ENCODE measurements around the gene CCR4.

Gene CCR4

DNA sequence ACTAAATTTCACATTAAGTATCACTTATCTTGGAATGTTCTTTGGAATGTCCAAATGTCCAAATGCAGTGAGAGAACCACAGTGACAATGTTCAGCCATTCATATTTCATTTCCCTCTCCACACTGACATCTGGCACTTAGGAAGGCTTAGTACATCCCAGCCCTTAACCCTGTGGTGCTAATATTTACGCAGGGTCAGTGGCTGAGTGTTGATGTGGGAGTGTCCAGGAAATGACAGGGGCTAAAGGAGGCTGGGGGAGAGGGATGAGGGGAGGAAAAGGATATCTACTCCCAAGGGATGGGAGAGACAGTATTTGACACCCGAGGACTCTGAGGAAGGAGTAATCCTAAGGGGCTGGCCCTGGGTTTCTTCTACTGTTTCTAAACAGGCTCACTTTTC, 14.1 kb upstream of the CCR4 start:
- ChIA-PET CTCF (interaction anchor here (1.3 kb wide), 1 partner anchor 203 kb away, joined by 4 read pairs; no protein-coding TSS in a partner anchor), POLR2A (no interaction called here)
- H3K36me3 ChIP-seq (ENCODE audit: control insufficient read depth in 2 of 2, insufficient read depth in 1 of 2, low read length in 2 of 2) = no peaks in the 10 kb centered on the region
- no peaks in the 10 kb centered on the region for H3K9me3 ChIP-seq (ENCODE audit: control insufficient read depth, insufficient read depth, low read depth, low read length)
- TF ChIP-seq ZNF664 (tag by site-specific recombination; IDR thresholded peaks at IDR 0.05) = no peak
- no peak for TF ChIP-seq ZNF529 (tag by site-specific recombination; IDR thresholded peaks at IDR 0.05; ENCODE audit: insufficient replicate concordance)
- TF ChIP-seq ZNF433 (tag by site-specific recombination; IDR thresholded peaks at IDR 0.05; ENCODE audit: low read depth) = no peak
- TF ChIP-seq ZNF274 (IDR thresholded peaks at IDR 0.05; ENCODE audit: low read length) = no peak
- TF ChIP-seq ZNF274 (tag by site-specific recombination; IDR thresholded peaks at IDR 0.05; ENCODE audit: borderline replicate concordance) = no peak
- no peak for TF ChIP-seq PATZ1 (tag by site-specific recombination; IDR thresholded peaks at IDR 0.05)
- TF ChIP-seq, protein P1, sequence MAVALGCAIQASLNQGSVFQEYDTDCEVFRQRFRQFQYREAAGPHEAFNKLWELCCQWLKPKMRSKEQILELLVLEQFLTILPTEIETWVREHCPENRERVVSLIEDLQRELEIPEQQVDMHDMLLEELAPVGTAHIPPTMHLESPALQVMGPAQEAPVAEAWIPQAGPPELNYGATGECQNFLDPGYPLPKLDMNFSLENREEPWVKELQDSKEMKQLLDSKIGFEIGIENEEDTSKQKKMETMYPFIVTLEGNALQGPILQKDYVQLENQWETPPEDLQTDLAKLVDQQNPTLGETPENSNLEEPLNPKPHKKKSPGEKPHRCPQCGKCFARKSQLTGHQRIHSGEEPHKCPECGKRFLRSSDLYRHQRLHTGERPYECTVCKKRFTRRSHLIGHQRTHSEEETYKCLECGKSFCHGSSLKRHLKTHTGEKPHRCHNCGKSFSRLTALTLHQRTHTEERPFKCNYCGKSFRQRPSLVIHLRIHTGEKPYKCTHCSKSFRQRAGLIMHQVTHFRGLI (tag by site-specific recombination; IDR thresholded peaks at IDR 0.05) = no peak
- TF ChIP-seq, protein P2, sequence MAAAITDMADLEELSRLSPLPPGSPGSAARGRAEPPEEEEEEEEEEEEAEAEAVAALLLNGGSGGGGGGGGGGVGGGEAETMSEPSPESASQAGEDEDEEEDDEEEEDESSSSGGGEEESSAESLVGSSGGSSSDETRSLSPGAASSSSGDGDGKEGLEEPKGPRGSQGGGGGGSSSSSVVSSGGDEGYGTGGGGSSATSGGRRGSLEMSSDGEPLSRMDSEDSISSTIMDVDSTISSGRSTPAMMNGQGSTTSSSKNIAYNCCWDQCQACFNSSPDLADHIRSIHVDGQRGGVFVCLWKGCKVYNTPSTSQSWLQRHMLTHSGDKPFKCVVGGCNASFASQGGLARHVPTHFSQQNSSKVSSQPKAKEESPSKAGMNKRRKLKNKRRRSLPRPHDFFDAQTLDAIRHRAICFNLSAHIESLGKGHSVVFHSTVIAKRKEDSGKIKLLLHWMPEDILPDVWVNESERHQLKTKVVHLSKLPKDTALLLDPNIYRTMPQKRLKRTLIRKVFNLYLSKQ (tag by site-specific recombination; IDR thresholded peaks at IDR 0.05; ENCODE audit: borderline replicate concordance) = no peak
- TF ChIP-seq ZBTB49 (tag by site-specific recombination; IDR thresholded peaks at IDR 0.05; ENCODE audit: low read depth) = no peak
- no peak for TF ChIP-seq ZNF155 (tag by site-specific recombination; IDR thresholded peaks at IDR 0.05)
- TF ChIP-seq, protein P3, sequence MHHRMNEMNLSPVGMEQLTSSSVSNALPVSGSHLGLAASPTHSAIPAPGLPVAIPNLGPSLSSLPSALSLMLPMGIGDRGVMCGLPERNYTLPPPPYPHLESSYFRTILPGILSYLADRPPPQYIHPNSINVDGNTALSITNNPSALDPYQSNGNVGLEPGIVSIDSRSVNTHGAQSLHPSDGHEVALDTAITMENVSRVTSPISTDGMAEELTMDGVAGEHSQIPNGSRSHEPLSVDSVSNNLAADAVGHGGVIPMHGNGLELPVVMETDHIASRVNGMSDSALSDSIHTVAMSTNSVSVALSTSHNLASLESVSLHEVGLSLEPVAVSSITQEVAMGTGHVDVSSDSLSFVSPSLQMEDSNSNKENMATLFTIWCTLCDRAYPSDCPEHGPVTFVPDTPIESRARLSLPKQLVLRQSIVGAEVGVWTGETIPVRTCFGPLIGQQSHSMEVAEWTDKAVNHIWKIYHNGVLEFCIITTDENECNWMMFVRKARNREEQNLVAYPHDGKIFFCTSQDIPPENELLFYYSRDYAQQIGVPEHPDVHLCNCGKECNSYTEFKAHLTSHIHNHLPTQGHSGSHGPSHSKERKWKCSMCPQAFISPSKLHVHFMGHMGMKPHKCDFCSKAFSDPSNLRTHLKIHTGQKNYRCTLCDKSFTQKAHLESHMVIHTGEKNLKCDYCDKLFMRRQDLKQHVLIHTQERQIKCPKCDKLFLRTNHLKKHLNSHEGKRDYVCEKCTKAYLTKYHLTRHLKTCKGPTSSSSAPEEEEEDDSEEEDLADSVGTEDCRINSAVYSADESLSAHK (tag by site-specific recombination; IDR thresholded peaks at IDR 0.05) = no peak
- no peak for TF ChIP-seq ZNF169 (tag by site-specific recombination; IDR thresholded peaks at IDR 0.05)
- no peak for TF ChIP-seq PRDM6 (tag by site-specific recombination; IDR thresholded peaks at IDR 0.05)
- no peak for TF ChIP-seq ZBTB26 (tag by site-specific recombination; optimal IDR thresholded peaks at IDR 0.05)
- TF ChIP-seq ZNF544 (tag by site-specific recombination; IDR thresholded peaks at IDR 0.05) = no peak
- no peak for TF ChIP-seq ZNF16 (tag by site-specific recombination; IDR thresholded peaks at IDR 0.05; ENCODE audit: low read depth)
- TF ChIP-seq ZNF510 (tag by site-specific recombination; IDR thresholded peaks at IDR 0.05; ENCODE audit: insufficient replicate concordance) = no peak
- TF ChIP-seq, protein P4, sequence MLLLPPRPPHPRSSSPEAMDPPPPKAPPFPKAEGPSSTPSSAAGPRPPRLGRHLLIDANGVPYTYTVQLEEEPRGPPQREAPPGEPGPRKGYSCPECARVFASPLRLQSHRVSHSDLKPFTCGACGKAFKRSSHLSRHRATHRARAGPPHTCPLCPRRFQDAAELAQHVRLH (tag by site-specific recombination; IDR thresholded peaks at IDR 0.05) = no peak
- TF ChIP-seq, protein P5, sequence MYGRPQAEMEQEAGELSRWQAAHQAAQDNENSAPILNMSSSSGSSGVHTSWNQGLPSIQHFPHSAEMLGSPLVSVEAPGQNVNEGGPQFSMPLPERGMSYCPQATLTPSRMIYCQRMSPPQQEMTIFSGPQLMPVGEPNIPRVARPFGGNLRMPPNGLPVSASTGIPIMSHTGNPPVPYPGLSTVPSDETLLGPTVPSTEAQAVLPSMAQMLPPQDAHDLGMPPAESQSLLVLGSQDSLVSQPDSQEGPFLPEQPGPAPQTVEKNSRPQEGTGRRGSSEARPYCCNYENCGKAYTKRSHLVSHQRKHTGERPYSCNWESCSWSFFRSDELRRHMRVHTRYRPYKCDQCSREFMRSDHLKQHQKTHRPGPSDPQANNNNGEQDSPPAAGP (tag by site-specific recombination; IDR thresholded peaks at IDR 0.05) = no peak
- TF ChIP-seq, protein P6, sequence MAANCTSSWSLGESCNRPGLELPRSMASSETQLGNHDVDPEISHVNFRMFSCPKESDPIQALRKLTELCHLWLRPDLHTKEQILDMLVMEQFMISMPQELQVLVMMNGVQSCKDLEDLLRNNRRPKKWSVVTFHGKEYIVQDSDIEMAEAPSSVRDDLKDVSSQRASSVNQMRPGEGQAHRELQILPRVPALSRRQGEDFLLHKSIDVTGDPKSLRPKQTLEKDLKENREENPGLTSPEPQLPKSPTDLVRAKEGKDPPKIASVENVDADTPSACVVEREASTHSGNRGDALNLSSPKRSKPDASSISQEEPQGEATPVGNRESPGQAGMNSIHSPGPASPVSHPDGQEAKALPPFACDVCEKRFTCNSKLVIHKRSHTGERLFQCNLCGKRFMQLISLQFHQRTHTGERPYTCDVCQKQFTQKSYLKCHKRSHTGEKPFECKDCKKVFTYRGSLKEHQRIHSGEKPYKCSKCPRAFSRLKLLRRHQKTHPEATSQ (tag by site-specific recombination; IDR thresholded peaks at IDR 0.05) = no peak
- TF ChIP-seq ZNF2 (tag by site-specific recombination; IDR thresholded peaks at IDR 0.05) = no peak
- H3K27ac ChIP-seq (ENCODE audit: extremely low read depth, low read depth, low read length) = no peak overlapping the region
- H3K4me3 ChIP-seq (ENCODE audit: low read depth, low read length) = no peak overlapping the region
- H3K4me1 ChIP-seq (ENCODE audit: control insufficient read depth, insufficient read depth, low read length) = no peaks in the 10 kb centered on the region
